Muscle of back (tissue), 13 donors: ENCODE data around the gene ROBO3. TPM values are rescaled to one million over a fixed set of nuclear protein-coding genes. Genes with fewer than 3 reads are reported as not detected.
A peak's percentile ranks its signal among the peaks of the same experiment; 100 is the strongest.

Experiments used
- DNase-seq, 3 donors: peaks; one replicate each; pipeline versions ENCODE4 v3.0.0 to v3.0.0-alpha.2; 2013
- long read RNA-seq, 9 donors: transcript quantifications; one replicate each; lab custom pipeline, GENCODE V29; 2026
- polyA plus RNA-seq, 10 donors: library from polyadenylated mRNA; unstranded; fragments of 120-200 nt; gene quantifications; one replicate each; pipeline ENCODE4 v1.2.1, GENCODE V29; 2013; ENCODE audit not compliant: insufficient read length in 10 of 10

The ROBO3 gene
- 10 to 100 TPM; 15.2 to 40.9 (median 24.7) TPM for polyA plus RNA-seq
- long read RNA-seq, donor 1: 0 reads
- long read RNA-seq, donor 2, partial matches to known transcripts: 0 of 1 reads
- long read RNA-seq, donor 2, other reads (novel, unspliced or antisense): 0 of 1 reads
- long read RNA-seq, donor 3: 0 reads
- long read RNA-seq, donor 4: 0 reads
- long read RNA-seq, donor 5, partial matches to known transcripts: 0 of 1 reads
- long read RNA-seq, donor 5, other reads (novel, unspliced or antisense): 0 of 1 reads
- long read RNA-seq, donor 6, partial matches to known transcripts: 0 of 2 reads
- long read RNA-seq, donor 6, other reads (novel, unspliced or antisense): 0 of 2 reads
- long read RNA-seq, donor 7: 0 reads
- long read RNA-seq, donor 8: 0 reads
- long read RNA-seq, donor 9: 0 reads

DNA sequence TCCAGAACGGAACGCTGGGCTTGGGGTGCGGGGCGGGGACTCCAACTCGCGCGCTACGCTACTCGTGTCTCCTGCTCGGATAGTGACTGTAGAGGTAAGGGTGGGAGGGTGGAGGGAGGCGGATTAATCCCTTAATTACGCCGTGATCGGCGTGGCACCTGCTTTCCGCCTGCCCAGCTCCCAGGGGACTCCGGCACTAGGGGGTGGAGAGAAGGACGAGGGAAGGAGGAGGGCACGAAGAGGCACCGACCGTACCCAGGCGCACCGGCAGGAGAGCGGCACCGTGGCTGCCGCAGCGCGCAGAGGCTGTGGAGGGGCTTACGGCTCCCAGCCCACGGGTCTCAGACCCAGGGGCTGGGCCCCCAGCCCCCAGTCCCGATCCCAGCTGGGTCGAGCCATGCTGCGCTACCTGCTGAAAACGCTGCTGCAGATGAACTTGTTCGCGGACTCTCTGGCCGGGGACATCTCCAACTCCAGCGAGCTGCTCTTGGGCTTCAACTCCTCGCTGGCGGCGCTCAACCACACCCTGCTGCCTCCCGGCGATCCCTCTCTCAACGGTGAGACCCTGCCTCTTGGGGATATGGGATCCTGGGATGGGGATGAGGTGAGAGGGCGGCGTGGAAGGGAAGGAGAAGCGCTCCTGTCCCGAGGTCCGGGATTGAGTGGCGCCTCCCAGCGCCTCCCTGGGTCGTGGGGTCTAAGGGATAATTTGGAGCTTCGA is at the start of gene ROBO3:
ROBO3 (plus strand) TSS at position 252 of the 721 bp plus-strand sequence; CDS start at position 398, 146 bp downstream.
- no peak for DNase-seq

DNA sequence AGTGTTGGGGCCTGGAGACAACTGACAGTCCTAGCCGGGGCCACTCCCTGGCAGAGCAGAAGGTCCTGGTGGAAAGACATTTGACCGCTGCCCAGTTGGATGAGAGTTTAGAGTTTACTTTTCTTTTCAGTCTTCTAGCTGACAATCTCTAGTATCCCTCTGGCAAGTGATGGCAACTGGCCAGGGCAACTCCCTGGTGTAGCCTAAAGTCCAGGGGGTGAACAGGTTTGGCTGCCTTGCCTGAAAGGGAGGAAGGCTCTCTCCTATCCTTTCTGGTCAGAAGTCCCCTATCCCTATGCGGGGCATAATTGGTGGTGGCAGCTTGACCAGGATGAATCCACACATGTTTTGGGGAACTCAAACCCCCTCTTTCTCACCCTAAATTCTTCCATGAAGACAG is 48.2 kb upstream of the ROBO3 start:
- DNase-seq: no peak

- DNase-seq: no peak
Measured at GRCh38 chr11:124821995-124822730, 43.1 kb upstream of the ROBO3 start.

DNA sequence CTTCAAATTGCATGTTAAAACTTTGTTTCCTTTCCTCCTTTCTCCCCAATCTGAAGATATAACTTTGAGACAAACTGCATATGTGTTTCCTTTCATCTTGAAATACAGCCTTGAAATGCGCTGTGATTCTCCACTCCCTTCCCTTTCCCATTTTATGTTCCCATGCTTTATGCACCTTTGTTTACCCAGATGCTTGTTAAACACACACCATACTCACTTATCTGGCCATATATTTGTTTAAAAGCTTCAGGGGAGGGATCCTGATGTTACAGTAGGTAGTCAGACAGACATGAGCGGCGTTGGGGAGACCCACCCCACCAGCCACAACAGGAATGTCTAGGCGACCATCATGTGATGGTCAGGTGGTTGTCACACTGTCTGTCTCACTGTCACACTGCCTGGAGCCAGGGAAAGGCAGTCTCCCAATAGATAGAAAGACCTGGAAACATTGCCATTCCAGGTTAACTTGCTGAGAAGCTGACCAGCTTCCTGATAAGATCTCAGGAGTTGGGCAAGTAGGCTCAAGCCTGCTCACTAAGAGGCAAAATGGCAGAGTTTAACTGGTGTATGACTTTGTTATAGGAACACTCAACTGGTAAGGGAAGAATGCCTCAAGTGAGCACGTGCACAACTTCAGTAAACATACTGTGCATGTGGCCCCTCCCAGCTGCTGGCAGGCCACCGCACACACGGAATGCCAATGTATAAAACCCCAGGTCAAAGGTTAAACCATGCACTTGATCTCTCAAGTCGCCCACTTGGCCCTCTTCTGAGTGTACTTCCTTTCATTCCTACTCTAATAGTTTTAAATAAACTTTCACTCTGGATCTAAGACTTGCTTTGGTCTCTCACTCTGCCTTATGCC is 41.5 kb upstream of the ROBO3 start:
- no peak for DNase-seq

GRCh38 chr11:124825876-124826275 is 39.4 kb upstream of the ROBO3 start:
- DNase-seq: no peak

DNA sequence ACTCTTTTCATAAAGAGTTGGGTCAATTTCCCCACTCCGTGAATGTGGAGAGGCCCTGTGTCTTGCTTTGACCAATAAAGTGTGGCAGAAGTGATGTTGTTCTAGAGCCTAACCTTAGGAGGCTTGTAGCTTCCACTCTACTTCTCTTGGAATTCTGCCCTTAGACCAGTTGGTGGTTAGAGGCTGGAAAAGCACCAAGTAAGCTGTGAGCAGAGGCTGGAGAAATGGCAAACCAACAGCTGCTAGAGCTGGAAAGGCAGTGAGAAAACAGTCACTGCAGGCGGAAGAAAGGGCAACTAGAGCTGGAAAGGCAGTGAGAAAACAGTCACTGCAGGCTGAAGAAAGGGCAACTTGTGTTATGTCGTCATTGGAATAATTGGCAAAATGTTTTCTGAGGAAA is 35.2 kb upstream of the ROBO3 start:
- peak in 2 of 3 donors; percentile 22 to 28 for DNase-seq

DNA sequence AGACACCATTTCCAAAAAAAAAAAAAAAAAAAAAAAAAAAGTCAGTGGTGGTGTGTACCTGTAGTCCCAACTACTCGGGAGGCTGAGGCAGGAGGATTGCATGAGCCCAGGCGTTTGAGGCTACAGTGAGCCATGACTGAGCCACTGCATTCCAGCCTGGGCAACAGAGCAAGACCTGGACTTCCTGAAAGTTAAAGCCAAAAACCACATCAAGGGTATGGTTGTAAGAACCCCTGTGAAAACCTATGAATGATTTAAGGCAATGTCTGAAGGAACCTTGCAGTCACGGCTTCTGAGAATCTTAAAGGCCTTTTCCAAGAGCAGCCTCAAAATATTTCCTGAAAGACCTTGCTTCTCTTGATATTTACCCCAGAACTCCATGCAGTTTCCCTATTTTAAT is 34.5 kb upstream of the ROBO3 start:
- no peak for DNase-seq

GRCh38 chr11:124831897-124832296 is 33.3 kb upstream of the ROBO3 start:
- DNase-seq: no peak

GRCh38 chr11:124832571-124832970 is 32.7 kb upstream of the ROBO3 start:
- no peak for DNase-seq

DNA sequence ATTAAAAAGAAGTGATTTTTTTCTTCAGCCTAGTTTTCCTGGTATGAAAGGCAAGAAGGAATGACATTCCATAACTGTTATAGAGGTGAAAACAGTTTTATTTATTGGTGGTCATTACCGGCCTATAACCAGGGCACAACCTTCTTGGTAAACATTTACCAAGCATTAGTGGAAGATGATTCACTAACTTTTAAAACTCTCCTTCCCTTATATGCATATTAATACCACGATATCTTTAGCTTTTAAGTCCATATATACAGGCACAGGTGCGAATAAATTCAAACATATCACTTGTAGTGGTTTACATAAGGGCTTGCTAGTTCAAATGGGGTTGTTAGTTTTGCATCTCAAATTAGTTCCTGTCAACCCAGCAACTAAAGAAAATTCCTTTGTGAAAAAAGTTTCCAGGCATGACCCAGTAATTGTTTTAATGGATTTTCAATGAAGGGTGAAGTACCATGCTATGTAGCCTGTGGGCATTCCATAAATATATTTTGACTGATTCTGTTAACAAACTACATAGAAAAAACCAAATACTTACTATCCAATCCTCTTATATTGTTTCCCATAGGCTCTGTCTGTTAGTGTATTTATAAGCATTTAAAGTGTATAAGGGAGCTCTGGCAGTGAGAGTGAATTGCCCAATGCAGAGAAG is 30.6 kb upstream of the ROBO3 start:
- no peak for DNase-seq

- no peak for DNase-seq
Measured at GRCh38 chr11:124835918-124836317, 29.3 kb upstream of the ROBO3 start.

GRCh38 chr11:124837491-124837856 is 27.8 kb upstream of the ROBO3 start:
- DNase-seq: peak; percentile 57 to 79 (median 67)

DNA sequence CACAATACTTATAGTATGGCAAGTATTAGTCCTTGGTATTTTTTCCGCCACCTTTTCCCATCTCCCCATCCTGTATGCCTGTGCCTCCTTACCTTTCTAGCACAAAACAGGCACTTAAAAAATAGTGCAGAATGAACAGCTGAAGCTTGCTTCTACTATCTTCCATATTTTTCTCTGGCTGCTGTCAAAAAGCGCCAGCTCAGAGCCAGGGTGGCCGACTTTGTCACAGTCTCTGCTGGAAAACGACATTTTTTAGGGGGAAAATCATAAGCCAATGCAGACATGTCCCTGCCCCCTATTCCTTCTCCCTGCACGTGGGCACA is 26.5 kb upstream of the ROBO3 start:
- DNase-seq: no peak

DNA sequence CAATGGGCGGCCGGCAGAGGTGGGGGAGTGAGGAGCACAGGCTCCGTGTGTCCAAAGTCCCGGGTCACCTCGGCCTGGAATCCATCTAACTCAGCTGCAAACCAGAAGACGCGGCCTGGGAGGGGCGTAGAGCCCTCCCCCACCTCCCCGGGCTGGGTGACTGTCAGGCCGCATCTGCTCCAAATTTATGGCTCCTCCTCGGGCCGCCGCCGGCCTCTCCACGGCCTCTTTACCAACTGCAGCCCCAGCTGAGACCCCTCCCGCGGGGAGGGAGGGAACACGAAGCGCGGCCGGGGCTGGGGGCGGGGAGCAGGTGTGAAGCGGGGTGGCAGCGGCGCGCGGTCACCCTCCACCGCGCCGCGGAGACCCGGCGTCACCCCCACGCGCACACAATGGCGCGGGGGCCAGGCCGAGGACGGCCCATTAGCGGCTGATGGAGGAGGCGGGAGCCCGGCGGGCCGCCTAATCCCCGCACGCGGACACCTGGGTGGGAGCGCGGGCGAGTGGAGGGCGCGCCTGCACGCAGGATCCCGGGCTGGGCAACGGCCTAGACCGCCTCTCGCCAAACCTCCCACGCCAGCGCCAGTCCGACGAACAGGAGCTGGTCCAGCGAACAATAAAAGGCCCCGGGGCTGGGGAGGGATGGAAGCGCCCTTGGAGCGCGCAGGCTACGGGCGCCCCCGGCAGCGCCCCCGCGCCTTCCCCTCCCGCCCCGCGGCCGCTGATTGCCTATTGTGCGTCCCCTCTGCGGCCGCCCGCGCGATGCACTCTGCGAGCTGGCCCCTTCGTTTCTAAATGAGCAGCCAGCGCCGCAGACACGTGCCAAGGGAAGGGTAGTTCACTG is 25.9 kb upstream of the ROBO3 start:
- DNase-seq: peak in 1 of 3 donors; percentile 46

GRCh38 chr11:124839972-124840621 is 25.1 kb upstream of the ROBO3 start:
- DNase-seq: no peak

DNA sequence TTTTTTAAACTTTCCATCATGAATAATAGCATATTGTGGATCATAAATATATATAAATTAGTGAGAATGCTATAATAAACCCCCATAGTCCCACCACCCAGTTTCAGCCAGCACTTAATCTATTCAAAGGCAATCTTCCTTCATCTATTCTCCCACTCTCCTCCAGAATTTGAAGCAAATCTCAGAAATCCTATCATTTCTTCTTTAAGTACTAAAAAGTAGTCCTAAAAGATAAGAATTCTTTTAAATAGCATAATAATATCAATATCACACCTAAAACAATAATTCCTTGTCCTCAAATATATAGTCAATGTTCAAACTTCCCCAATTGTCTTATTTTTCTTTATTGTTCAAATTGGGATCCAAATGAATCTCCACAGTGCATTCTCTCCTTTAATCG is 24.6 kb upstream of the ROBO3 start:
- DNase-seq: no peak

GRCh38 chr11:124841201-124841600 is 24.0 kb upstream of the ROBO3 start:
- no peak for DNase-seq

- no peak for DNase-seq
Measured at GRCh38 chr11:124841840-124842239, 23.4 kb upstream of the ROBO3 start.

DNA sequence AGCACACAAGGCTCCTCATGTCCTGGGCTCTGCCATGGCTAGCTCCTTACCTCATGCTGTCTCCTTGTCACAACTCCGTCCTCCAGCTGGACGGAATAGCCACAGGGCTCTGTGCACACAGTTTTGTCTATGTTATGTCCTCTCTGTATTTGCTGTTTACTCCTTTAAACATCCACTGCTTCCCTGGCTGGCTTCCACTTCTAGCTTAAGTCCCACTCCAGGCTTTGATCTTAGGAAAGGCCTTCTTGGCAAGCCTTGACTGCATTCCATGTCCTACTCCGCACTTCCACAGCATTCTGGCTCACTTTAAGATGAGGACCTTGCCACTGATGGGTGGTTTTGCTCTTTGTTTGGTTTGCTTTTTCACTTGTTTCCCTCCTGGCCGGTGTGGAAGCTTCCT is 22.9 kb upstream of the ROBO3 start:
- peak in 1 of 3 donors; percentile 53 for DNase-seq

- DNase-seq: no peak
Measured at GRCh38 chr11:124843616-124843910, 21.7 kb upstream of the ROBO3 start.
